ENCODE data around the gene SMARCB1. TPM values are rescaled to one million over a fixed set of nuclear protein-coding genes. Genes with fewer than 3 reads are reported as not detected.

Gene SMARCB1
- total RNA-seq, 4 donors from 2014 or later: 37.8 to 61.0 (median 47.7) TPM

DNA sequence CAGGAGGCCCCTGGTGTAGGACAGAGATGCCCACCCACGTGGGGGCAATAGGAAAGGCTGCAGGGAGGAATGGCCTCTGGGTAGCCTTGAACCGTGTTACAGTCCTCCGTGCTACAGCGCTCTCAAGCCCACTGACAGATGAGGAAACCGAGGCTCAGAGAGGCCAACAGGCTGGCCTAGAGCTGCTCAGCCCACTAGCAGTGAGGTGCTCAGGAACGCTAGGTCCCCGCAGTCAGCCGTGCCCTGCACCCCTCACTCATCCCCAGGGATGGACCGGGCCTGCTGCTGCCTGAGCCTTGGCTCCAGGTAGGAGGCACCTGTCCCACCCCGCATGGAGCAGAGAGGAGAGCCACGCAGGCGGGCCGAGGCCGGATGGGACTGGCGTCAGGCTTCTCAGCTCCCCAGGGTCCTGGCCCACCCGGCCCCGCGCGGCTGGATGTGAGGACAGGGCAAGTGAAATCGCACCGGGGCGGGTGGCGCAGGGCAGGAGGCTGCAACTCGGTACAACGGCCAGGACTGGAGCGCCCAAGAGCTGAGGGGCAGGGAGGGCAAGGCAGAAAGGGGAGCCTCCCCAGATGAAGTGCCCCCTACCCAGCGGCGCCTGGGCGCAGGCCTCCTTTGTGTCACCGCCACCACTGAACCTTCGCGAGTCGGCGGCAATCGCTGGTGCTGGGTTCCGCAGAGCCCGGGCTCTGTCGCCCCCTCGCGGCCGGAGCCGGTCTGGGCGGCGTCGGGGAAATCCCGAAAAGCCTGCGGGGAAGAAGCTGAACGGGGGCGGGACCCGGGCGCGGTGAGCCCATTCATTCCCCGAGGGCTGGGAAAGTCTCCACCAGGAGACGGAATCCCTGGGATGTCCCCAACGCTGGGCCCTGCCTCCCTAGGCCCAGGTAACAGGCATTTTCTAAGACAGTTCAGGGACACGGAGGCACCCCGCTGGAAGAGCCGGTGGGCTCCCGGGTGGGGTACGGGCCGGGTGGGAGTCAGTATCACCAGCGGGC is 62.5 kb downstream of the SMARCB1 start:
- no peaks in the 10 kb centered on the region for H3K9me3 ChIP-seq
- peaks cover 23 to 51% (median 26%) of the 10 kb centered on the region in 3 donors for H3K4me1 ChIP-seq
- no peak overlapping the region for H3K27ac ChIP-seq
- no peak for TF ChIP-seq POLR2A (IDR thresholded peaks at IDR 0.05)
- TF ChIP-seq, protein P1, sequence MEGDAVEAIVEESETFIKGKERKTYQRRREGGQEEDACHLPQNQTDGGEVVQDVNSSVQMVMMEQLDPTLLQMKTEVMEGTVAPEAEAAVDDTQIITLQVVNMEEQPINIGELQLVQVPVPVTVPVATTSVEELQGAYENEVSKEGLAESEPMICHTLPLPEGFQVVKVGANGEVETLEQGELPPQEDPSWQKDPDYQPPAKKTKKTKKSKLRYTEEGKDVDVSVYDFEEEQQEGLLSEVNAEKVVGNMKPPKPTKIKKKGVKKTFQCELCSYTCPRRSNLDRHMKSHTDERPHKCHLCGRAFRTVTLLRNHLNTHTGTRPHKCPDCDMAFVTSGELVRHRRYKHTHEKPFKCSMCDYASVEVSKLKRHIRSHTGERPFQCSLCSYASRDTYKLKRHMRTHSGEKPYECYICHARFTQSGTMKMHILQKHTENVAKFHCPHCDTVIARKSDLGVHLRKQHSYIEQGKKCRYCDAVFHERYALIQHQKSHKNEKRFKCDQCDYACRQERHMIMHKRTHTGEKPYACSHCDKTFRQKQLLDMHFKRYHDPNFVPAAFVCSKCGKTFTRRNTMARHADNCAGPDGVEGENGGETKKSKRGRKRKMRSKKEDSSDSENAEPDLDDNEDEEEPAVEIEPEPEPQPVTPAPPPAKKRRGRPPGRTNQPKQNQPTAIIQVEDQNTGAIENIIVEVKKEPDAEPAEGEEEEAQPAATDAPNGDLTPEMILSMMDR (IDR thresholded peaks at IDR 0.05): peak; percentile 96 to 99 (median 98)
- H3K4me3 ChIP-seq: peak overlapping the region in 1 of 4 donors; percentile 25
- no peaks in the 10 kb centered on the region for H3K36me3 ChIP-seq
- peaks cover 0 to 36% (median 0%) of the 10 kb centered on the region in 4 donors for H3K27me3 ChIP-seq
- DNase-seq: no peak
- WGBS, 2 donors: 42 to 46% methylated on average over 11 to 13 of the region's 62 CpGs
- intact Hi-C loops (cut with DNase I): loop anchor here (5.0 to 10.0 kb wide), 2 partner anchors 82 to 315 kb away; partner anchors contain the start of gene CHCHD10

DNA sequence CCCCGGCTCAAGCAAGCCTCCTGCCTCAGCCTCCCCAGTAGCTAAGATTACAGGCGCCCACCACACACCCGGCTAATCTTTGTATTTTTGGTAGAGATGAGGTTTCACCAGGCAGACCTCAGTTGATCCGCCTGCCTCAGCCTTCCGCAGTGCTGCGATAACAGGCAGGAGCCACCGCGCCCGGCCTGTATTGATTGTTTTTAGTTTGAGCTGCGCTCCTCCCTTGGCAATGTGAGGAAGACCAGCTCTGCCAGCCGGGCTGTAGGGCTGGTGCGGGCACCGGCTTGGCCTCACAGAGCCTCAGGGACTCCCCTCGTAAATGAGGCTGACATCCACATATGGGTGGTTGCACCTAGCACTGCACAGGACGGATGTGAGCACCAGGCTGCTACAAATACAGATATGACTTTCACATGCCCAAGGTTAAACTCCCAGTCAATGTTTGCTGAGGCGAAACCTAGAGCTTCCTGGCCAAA is 63.4 kb downstream of the SMARCB1 start:
- TF ChIP-seq POLR2A (IDR thresholded peaks at IDR 0.05): no peak
- TF ChIP-seq, protein P1 (IDR thresholded peaks at IDR 0.05): no peak
- Histone ChIP-seq H3K9me3 (no peaks in the 10 kb centered on the region), H3K4me1 (peaks cover 20 to 42% (median 25%) of the 10 kb centered on the region in 3 donors), H3K4me3 (no peak overlapping the region), H3K36me3 (no peaks in the 10 kb centered on the region), H3K27ac (no peak overlapping the region), H3K27me3 (peaks cover 0 to 36% (median 0%) of the 10 kb centered on the region in 4 donors)
- intact Hi-C loops (cut with DNase I): no loop called here
- 65 to 78% methylated on average over 9 to 10 of the region's 16 CpGs for WGBS, 2 donors
- no peak for DNase-seq

DNA sequence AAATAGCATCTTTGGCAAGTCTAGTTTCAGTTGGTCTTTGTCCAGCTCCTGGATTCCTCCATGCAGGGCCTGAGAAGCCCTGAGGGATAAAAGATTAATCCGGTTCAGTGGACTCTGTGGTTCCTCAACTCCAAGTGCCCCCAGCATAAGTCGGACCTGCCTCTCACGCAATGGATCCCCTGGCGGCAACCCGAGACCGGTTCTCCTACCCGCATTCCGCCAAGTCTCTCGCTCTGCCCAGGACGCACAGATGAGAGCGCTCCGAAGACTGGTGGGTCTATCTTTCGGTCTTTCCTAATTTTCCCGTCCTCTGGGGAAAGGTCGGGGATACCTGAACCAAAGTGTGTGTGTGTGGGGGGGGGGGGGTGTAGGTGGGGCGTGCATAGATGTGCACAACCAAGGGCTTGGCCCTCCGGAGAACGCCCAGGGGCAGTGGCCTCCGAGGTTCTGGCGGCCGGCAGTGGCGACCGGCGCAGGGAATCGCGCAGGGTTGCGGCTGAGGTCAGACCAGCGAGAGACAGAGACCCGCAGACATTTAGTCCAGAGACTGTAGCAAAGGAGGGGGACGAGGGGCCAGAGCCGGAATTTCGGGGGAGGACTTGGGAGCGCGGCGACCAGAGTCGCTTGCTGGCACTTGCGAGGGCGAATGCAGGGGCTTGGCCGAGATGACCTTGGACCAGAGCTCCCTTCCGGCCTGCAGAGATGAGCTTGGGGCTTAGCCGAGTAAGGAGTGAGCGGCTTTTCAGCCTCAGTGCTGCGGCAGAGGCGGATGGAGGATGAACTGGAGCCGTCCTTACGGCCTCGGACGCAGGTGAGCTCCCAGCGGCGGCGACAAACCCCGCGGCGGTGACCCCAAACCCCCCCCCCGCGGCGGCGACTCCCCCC is 70.2 kb downstream of the SMARCB1 start:
- DNase-seq: no peak
- Histone ChIP-seq H3K4me1 (peaks cover 7 to 27% (median 16%) of the 10 kb centered on the region in 3 donors), H3K27ac (peak overlapping the region; percentile 72 to 95 (median 90)), H3K9me3 (no peaks in the 10 kb centered on the region), H3K36me3 (no peaks in the 10 kb centered on the region), H3K4me3 (peak overlapping the region; percentile 39 to 87 (median 74)), H3K27me3 (no peaks in the 10 kb centered on the region)
- no peak for TF ChIP-seq POLR2A (IDR thresholded peaks at IDR 0.05)
- TF ChIP-seq, protein P1 (IDR thresholded peaks at IDR 0.05): peak in 1 of 6 experiments; percentile 18
- intact Hi-C loops (cut with DNase I): no loop called here
- 1 to 3% methylated on average over 12 to 35 of the region's 58 CpGs for WGBS, 2 donors

DNA sequence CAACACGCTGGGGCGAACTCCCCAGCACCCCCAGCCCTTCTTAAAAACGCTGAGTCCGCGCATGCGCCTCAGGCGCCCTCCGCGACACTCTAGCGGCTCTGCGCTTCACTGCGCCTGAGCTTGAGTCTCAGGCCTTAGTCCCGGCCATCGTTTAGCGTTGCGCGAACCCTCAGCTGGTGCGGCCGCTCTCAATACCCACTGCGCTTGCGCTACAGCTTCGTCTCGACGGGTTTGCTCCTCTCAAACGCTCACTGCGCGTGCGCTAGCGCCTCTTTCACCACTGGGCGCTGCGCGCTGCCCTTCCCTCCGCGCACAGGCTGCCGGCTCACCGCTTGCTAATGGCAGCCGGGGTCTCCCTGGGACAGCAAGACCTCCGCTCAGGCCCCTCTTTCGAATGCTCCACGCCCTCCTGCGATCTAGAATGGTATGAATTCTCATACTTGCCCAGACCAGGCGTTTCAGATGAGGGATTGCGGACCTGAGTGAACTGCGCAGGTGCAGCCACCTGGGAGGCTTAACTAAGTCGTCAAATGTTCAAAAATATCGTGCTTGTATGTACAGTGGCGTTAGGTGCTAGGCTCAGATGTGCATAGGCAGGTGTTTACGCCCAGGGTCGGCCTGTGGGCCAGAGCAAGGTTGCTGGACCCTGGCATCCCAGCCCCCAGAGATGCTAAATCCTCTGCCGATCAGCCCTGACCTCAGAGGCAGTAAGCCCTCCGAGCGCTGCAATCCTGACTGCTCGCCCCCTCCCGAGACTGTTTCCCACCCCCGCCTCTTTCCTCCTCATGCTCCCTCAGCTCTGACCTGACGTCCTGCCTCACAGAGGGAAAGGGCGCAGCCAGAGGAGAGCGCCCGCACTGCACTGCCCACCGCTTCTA is 71.1 kb downstream of the SMARCB1 start, which contains the start of gene SLC2A11:
SLC2A11 (plus strand) TSS at position 270 of the 878 bp plus-strand sequence; CDS start at position 395, 125 bp downstream.
- peak in 3 of 4 donors; percentile 50 to 75 (median 56) for TF ChIP-seq POLR2A (IDR thresholded peaks at IDR 0.05)
- TF ChIP-seq, protein P1 (IDR thresholded peaks at IDR 0.05): peak in 5 of 6 experiments; percentile 6 to 72 (median 47)

More for the DNA sequence above, 71.1 kb downstream of the SMARCB1 start, which contains the start of gene SLC2A11:
- Histone ChIP-seq H3K27me3 (no peaks in the 10 kb centered on the region), H3K27ac (peak within 1 kb of the TSS; percentile 72 to 95 (median 90)), H3K4me1 (peaks cover 7 to 27% (median 16%) of the 10 kb centered on the region in 3 donors), H3K4me3 (peak within 1 kb of the TSS; percentile 39 to 87 (median 74)), H3K9me3 (no peaks in the 10 kb centered on the region), H3K36me3 (no peaks in the 10 kb centered on the region)
- intact Hi-C loops (cut with DNase I): no loop called here
- 0 to 2% methylated on average over 10 to 23 of the region's 60 CpGs for WGBS, 2 donors
- DNase-seq: peak; percentile 83
